ENCODE measurements around the gene PARVB. TPM values are rescaled to one million over a fixed set of nuclear protein-coding genes. Genes with fewer than 3 reads are reported as not detected.
A peak's percentile ranks its signal among the peaks of the same experiment; 100 is the strongest.

PARVB gene
- total RNA-seq, 1 donor from 2014 or later = 12.7 TPM

DNA sequence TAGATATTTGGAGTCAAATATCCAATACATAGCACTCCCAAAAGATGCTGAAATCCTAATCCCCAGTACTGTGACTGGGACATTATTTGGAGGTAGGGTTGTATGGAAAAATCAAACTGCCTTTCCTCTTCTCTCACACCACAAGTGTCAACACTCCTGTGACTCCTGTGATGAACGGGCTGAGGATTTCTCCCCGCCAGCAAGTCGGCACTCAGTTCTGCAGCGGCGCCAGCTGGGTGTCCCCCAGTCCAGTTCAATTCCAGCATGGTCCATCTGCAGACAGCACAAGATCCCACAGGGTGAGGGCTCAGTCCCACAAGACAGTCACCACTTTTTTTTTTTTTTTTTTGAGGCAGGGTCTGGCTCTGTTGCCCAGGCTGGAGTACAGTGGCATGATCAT lies 4.3 kb upstream of the PARVB start:
- Mint-ChIP-seq H3K27ac (no peak overlapping the region), H3K4me3 (no peak overlapping the region), H3K36me3 (no peaks in the 10 kb centered on the region), H3K27me3 (ENCODE audit: insufficient read depth, low read depth) (peaks cover 3% of the 10 kb centered on the region), H3K4me1 (peaks cover 17% of the 10 kb centered on the region), H3K9me3 (peaks cover under 1% of the 10 kb centered on the region)
- DNase-seq (ENCODE audit: low spot score) = no peak
- H3F3A ChIP-seq (ENCODE audit: low read depth) = peaks cover 3% of the 10 kb centered on the region
- H3K27me3 ChIP-seq = peaks cover 17% of the 10 kb centered on the region
- no peaks in the 10 kb centered on the region for H3K79me2 ChIP-seq (ENCODE audit: low read depth)
- H3K9me3 ChIP-seq (ENCODE audit: low read depth) = no peaks in the 10 kb centered on the region
- no peak overlapping the region for H3K9ac ChIP-seq
- no peak overlapping the region for H2AFZ ChIP-seq (replicated peaks)
- no peaks in the 10 kb centered on the region for H4K20me1 ChIP-seq (ENCODE audit: low read depth)
- H3K4me1 ChIP-seq = peaks cover 5% of the 10 kb centered on the region
- no peak overlapping the region for H3K4me2 ChIP-seq
- TF ChIP-seq EZH2phosphoT487 (IDR thresholded peaks at IDR 0.05) (no peak), EZH2 (IDR thresholded peaks at IDR 0.05) (no peak)
- TF ChIP-seq, protein P1, sequence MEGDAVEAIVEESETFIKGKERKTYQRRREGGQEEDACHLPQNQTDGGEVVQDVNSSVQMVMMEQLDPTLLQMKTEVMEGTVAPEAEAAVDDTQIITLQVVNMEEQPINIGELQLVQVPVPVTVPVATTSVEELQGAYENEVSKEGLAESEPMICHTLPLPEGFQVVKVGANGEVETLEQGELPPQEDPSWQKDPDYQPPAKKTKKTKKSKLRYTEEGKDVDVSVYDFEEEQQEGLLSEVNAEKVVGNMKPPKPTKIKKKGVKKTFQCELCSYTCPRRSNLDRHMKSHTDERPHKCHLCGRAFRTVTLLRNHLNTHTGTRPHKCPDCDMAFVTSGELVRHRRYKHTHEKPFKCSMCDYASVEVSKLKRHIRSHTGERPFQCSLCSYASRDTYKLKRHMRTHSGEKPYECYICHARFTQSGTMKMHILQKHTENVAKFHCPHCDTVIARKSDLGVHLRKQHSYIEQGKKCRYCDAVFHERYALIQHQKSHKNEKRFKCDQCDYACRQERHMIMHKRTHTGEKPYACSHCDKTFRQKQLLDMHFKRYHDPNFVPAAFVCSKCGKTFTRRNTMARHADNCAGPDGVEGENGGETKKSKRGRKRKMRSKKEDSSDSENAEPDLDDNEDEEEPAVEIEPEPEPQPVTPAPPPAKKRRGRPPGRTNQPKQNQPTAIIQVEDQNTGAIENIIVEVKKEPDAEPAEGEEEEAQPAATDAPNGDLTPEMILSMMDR (IDR thresholded peaks at IDR 0.05) = no peak
- no peak overlapping the region for H3K4me3 ChIP-seq
- no peaks in the 10 kb centered on the region for H3K36me3 ChIP-seq
- H3K27ac ChIP-seq = no peak overlapping the region

DNA sequence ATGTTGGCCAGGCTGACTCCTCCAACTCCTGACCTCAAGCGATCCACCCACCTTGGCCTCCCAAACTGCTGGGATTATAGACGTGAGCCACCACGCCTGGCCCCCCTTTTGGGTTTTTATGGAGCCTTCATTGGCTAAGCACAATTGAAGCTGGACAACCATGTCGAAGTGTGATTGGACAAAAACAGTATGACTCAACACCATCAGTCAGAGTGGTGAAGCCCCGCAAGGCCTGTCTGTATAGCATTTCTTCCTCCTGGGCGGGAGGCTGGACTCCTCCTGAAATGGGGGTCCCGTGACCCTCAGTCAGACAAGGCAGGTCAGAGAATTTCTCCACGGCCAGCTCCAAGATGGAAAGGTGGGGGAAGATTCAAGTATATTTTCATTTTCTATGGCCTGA lies 3.1 kb upstream of the PARVB start:
- no peak overlapping the region for H3K9ac ChIP-seq
- H3K79me2 ChIP-seq (ENCODE audit: low read depth) = no peaks in the 10 kb centered on the region
- no peak overlapping the region for H3K4me3 ChIP-seq
- no peak overlapping the region for H3K27ac ChIP-seq
- H3K36me3 ChIP-seq = no peaks in the 10 kb centered on the region
- H3K4me1 ChIP-seq = peaks cover 5% of the 10 kb centered on the region
- Mint-ChIP-seq H3K4me3 (no peak overlapping the region), H3K9me3 (peaks cover 2% of the 10 kb centered on the region), H3K27ac (peak overlapping the region; percentile 22), H3K4me1 (peaks cover 19% of the 10 kb centered on the region), H3K36me3 (no peaks in the 10 kb centered on the region), H3K27me3 (ENCODE audit: insufficient read depth, low read depth) (peaks cover 11% of the 10 kb centered on the region)
- no peak overlapping the region for H3K4me2 ChIP-seq
- H3F3A ChIP-seq (ENCODE audit: low read depth) = peaks cover 14% of the 10 kb centered on the region
- DNase-seq (ENCODE audit: low spot score) = no peak
- H4K20me1 ChIP-seq (ENCODE audit: low read depth) = no peaks in the 10 kb centered on the region
- no peaks in the 10 kb centered on the region for H3K9me3 ChIP-seq (ENCODE audit: low read depth)
- TF ChIP-seq EZH2 (IDR thresholded peaks at IDR 0.05) (no peak), EZH2phosphoT487 (IDR thresholded peaks at IDR 0.05) (no peak)
- TF ChIP-seq, protein P1 (IDR thresholded peaks at IDR 0.05) = no peak
- no peak overlapping the region for H2AFZ ChIP-seq (replicated peaks)
- H3K27me3 ChIP-seq = peaks cover 28% of the 10 kb centered on the region

DNA sequence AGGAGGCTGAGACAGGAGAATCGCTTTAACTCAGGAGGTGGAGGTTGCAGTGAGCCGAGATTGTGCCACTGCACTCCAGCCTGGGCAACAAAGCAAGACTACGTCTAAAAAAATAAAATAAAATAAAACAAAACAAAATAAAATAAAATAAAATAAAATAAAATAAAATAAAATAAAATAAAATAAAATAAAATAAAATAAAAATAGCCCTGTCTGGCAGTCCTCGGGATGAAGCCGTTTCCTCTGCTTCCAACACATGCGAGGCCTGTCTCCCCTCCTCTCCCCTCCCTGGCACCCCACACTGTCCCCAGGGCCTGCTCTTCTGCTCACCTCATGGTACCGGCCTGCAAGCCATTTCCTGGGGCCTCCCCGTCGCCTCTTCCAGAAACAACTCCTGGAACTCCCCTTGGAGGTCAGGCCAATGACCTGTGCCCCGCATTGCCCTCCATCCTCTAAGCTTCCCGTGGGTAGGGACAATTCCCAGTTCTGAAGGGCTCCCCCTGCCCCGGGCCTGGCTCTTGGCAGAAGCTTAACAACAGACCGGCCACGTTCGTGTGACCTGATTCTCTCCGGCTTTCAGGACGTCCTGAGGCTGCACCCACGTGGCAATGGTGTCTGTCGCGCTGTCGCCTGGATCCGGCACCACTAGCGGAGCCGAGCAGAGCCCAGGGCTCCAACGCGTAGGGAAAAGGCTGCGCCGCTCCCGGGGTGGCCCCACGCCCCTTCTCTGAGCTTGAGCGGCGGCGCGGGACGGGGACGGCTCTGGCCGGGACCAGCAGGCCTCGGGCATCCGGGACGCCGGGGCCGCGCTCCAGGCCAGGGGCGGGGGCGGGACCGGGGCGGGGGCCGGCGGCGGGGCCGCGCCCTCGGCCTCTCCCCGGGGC lies 456 bp upstream of the PARVB start:
- H3K27ac Mint-ChIP-seq = no peak overlapping the region

More for the DNA sequence above, 456 bp upstream of the PARVB start:
- peaks cover 5% of the 10 kb centered on the region for H3K4me1 ChIP-seq
- Mint-ChIP-seq H3K36me3 (no peaks in the 10 kb centered on the region), H3K9me3 (peaks cover 2% of the 10 kb centered on the region), H3K4me3 (peak overlapping the region; percentile 75), H3K4me1 (peaks cover 27% of the 10 kb centered on the region), H3K27me3 (ENCODE audit: insufficient read depth, low read depth) (peaks cover 17% of the 10 kb centered on the region)
- TF ChIP-seq, protein P1 (IDR thresholded peaks at IDR 0.05) = no peak
- TF ChIP-seq EZH2phosphoT487 (IDR thresholded peaks at IDR 0.05) (no peak), EZH2 (IDR thresholded peaks at IDR 0.05) (no peak)
- no peaks in the 10 kb centered on the region for H3K9me3 ChIP-seq (ENCODE audit: low read depth)
- H3K4me3 ChIP-seq = peak overlapping the region; percentile 49
- no peak overlapping the region for H3K9ac ChIP-seq
- peaks cover 17% of the 10 kb centered on the region for H3F3A ChIP-seq (ENCODE audit: low read depth)
- H3K36me3 ChIP-seq = no peaks in the 10 kb centered on the region
- H3K27me3 ChIP-seq = peaks cover 30% of the 10 kb centered on the region
- no peaks in the 10 kb centered on the region for H4K20me1 ChIP-seq (ENCODE audit: low read depth)
- peak overlapping the region; percentile 100 for H2AFZ ChIP-seq (replicated peaks)
- H3K79me2 ChIP-seq (ENCODE audit: low read depth) = no peaks in the 10 kb centered on the region
- H3K4me2 ChIP-seq = peak overlapping the region; percentile 83
- DNase-seq (ENCODE audit: low spot score) = peak; percentile 73
- no peak overlapping the region for H3K27ac ChIP-seq

All from neural progenitor cell (in vitro differentiated cells).